Measurements from ENCODE around the gene CFAP45. TPM values are rescaled to one million over a fixed set of nuclear protein-coding genes. Genes with fewer than 3 reads are reported as not detected.

Gene CFAP45
- total and polyA plus RNA-seq, 2 of the 8 experiments (the other 6 are each of a cell fraction or from before 2014, with no cell fraction given) = 0.05 TPM; not detected in 1

DNA sequence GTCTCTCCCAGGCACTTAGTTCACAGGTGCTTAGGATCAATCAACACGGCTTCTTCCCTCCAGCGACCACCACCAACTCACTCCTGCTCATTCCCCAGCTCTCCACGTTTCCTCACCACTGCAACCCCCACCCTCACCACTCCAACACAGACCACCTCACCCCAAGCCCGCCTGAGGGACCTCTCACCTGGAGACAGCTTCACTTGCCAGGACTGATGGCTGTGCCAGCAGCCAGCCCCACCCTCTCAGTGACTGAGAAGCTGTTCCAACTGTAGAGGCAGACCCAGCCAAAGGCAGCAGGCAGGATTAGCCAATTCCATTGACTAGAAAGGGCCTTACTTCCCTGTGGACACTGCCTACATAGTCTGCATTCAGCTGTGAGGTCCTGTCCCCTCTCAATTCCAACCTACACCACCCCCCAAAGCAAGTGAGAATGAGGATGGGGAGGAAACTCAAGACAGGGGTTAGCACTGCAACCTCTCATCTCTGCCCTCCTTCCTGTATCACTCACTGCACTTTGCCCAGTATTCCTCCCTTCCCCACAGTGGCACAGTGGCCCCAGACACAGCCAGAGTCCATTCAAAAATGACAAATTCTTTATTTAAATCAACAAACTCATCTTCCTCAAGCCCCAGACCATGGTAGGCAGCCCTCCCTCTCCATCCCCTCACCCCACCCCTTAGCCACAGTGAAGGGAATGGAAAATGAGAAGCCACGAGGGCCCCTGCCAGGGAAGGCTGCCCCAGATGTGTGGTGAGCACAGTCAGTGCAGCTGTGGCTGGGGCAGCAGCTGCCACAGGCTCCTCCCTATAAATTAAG lies 17.8 kb upstream of the CFAP45 start:
- TF ChIP-seq NRF1 (IDR thresholded peaks at IDR 0.05; ENCODE audit: low read depth, low read length) (no peak), KDM4A (IDR thresholded peaks at IDR 0.05; ENCODE audit: low read depth, low read length, severe bottlenecking) (no peak), TEAD4 (IDR thresholded peaks at IDR 0.05; ENCODE audit: low read depth, low read length) (no peak), SP4 (IDR thresholded peaks at IDR 0.05; ENCODE audit: low read length) (no peak), SRF (IDR thresholded peaks at IDR 0.05; ENCODE audit: low read depth, low read length) (no peak), SP2 (IDR thresholded peaks at IDR 0.05; ENCODE audit: low read length) (no peak), YY1 (IDR thresholded peaks at IDR 0.05; ENCODE audit: low read depth, low read length) (no peak), TAF7 (optimal IDR thresholded peaks at IDR 0.05; ENCODE audit: borderline replicate concordance, low read depth, low read length) (no peak), MAFK (IDR thresholded peaks at IDR 0.05; ENCODE audit: low read depth, low read length) (no peak), TBP (IDR thresholded peaks at IDR 0.05; ENCODE audit: low read depth, low read length) (no peak)
- H3K14ac ChIP-seq (ENCODE audit: insufficient read length) = no peak overlapping the region
- H3K27ac ChIP-seq (ENCODE audit: low read depth, low read length) = no peak overlapping the region
- H3K23ac ChIP-seq (ENCODE audit: insufficient read length) = no peak overlapping the region
- H2BK20ac ChIP-seq (ENCODE audit: low read length) = 0 out of 2 replicates have a peak overlapping the region, but pooled peaks have one; percentile 15
- DNase-seq (ENCODE audit: low read depth in 1 of 2, low spot score in 2 of 2) = no peak
- H3K79me1 ChIP-seq (ENCODE audit: low read depth, low read length) = no peaks in the 10 kb centered on the region; the same call in 1 of the 2 replicates
- no peak overlapping the region; a peak in 1 of 7 replicates for H3K9ac ChIP-seq (replicated peaks in 1 of 4; ENCODE audit: extremely low read depth in 1 of 4, low read depth in 3 of 4, low read length in 3 of 4)
- H3K36me3 ChIP-seq (ENCODE audit: control insufficient read depth in 2 of 4, insufficient read depth in 4 of 4, low read length in 3 of 4) = peaks cover 0 to 16% (median 2%) of the 10 kb centered on the region in 4 experiments; a peak in 4 of 8 replicates
- H4K8ac ChIP-seq (ENCODE audit: extremely low read depth, insufficient read depth, low read length) = no peak overlapping the region
- H2BK12ac ChIP-seq (ENCODE audit: low read depth, low read length) = no peak overlapping the region
- no peak overlapping the region for H3K56ac ChIP-seq (replicated peaks; ENCODE audit: insufficient read length, low read depth, low read length)
- H3K4me1 ChIP-seq (replicated peaks in 1 of 4; ENCODE audit: control insufficient read depth in 3 of 4, insufficient read depth in 4 of 4, low read length in 3 of 4) = peaks cover 9 to 25% (median 15%) of the 10 kb centered on the region in 4 experiments
- H2BK15ac ChIP-seq (ENCODE audit: low read length) = no peak overlapping the region
- ChIA-PET CTCF (ENCODE audit: partially characterized antibody) (interaction anchor here (1.2 to 7.5 kb wide), 6 partner anchors 12 to 90 kb away, joined by 3 to 43 read pairs (median 8); no protein-coding TSS in a partner anchor), POLR2A (ENCODE audit: partially characterized antibody) (interaction anchor here (1.4 kb wide), 1 partner anchor 17 kb away, joined by 4 read pairs; the partner anchor contains the start of gene CFAP45)
- H4K91ac ChIP-seq (replicated peaks; ENCODE audit: insufficient read length, low read length) = no peak overlapping the region
- peaks cover 0 to 1% of the 10 kb centered on the region in 2 experiments for H4K20me1 ChIP-seq (replicated peaks in 1 of 2; ENCODE audit: control insufficient read depth in 1 of 2, insufficient read depth in 2 of 2, low read length in 2 of 2)
- H3K9me3 ChIP-seq (ENCODE audit: insufficient read depth in 2 of 2, low read depth in 1 of 2, low read length in 1 of 2) = no peaks in the 10 kb centered on the region
- no peak overlapping the region for H2AK5ac ChIP-seq (ENCODE audit: low read depth, low read length)
- no peak overlapping the region for H2BK120ac ChIP-seq (replicated peaks; ENCODE audit: low read depth, low read length)
- H3K27me3 ChIP-seq (replicated peaks in 1 of 4; ENCODE audit: control insufficient read depth in 3 of 4, extremely low read depth in 1 of 4, insufficient read depth in 3 of 4, low read length in 3 of 4) = no peaks in the 10 kb centered on the region
- no peak overlapping the region for H3K4me2 ChIP-seq (ENCODE audit: insufficient read depth in 1 of 2, low read depth in 2 of 2, low read length in 2 of 2)
- no peak overlapping the region for H4K5ac ChIP-seq (ENCODE audit: insufficient read length, low read depth, low read length)
- H3K18ac ChIP-seq (ENCODE audit: extremely low read depth, low read length) = no peak overlapping the region
- no peak overlapping the region for H2AFZ ChIP-seq (ENCODE audit: low read length)
- H3K4ac ChIP-seq (replicated peaks; ENCODE audit: insufficient read length, low read depth, low read length) = no peak overlapping the region
- 81% methylated on average over 5 of the region's 5 CpGs; no CpG with 5 or more reads in 1 of the 2 experiments for WGBS, 2 experiments (ENCODE audit: extremely low coverage in 1 of 2, insufficient coverage in 1 of 2, insufficient read length in 1 of 2, insufficient replicate concordance in 2 of 2, low coverage in 1 of 2, low lambda C conversion rate in 2 of 2, missing lambda C conversion rate in 1 of 2)
- H3K23me2 ChIP-seq (ENCODE audit: low read depth, low read length) = no peaks in the 10 kb centered on the region
- no peak for FAIRE-seq
- no peak overlapping the region; the same call in 1 of the 2 replicates for H2BK5ac ChIP-seq (ENCODE audit: low read depth, low read length)
- H3K4me3 ChIP-seq (ENCODE audit: extremely low read depth in 1 of 4, insufficient read depth in 2 of 4, low read depth in 3 of 4, low read length in 4 of 4) = no peak overlapping the region
- peaks cover 0 to 9% of the 10 kb centered on the region in 2 experiments; a peak in 2 of 4 replicates for H3K79me2 ChIP-seq (ENCODE audit: control insufficient read depth in 1 of 2, insufficient read depth in 2 of 2, low read length in 2 of 2)

Data from H1 (cell line).